ENCODE results near the gene NFE2L2.

- no peak for TF ChIP-seq CTCF (IDR thresholded peaks at IDR 0.05)
- TF ChIP-seq ZFX (IDR thresholded peaks at IDR 0.05; ENCODE audit: borderline replicate concordance): no peak
Observed at GRCh38 chr2:177257471-177257870, 7.1 kb downstream of the NFE2L2 start.

All from 22Rv1 (cell line).